ENCODE measurements around the gene DCAF6.

Gene DCAF6

DNA sequence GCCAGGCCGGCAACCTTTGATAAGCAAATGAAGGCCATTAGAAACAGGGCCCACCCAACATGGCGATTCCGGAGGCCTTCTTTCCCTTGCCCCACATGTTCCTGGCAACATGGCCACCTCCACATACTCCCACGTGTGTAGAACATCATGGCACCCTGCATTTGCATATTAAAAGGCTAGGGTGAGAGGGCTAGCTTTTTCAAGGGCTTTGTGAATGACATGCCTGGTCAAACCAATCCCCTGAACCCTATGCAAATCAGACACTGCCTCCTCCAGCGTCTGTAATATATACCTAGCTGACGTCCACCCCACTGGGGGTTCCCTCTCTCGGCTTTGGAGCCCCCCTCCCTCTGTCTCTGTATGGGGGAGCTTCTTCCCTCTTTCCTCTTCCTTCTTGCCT, 24.2 kb upstream of the DCAF6 start:
- TF ChIP-seq, protein P1, sequence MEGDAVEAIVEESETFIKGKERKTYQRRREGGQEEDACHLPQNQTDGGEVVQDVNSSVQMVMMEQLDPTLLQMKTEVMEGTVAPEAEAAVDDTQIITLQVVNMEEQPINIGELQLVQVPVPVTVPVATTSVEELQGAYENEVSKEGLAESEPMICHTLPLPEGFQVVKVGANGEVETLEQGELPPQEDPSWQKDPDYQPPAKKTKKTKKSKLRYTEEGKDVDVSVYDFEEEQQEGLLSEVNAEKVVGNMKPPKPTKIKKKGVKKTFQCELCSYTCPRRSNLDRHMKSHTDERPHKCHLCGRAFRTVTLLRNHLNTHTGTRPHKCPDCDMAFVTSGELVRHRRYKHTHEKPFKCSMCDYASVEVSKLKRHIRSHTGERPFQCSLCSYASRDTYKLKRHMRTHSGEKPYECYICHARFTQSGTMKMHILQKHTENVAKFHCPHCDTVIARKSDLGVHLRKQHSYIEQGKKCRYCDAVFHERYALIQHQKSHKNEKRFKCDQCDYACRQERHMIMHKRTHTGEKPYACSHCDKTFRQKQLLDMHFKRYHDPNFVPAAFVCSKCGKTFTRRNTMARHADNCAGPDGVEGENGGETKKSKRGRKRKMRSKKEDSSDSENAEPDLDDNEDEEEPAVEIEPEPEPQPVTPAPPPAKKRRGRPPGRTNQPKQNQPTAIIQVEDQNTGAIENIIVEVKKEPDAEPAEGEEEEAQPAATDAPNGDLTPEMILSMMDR (IDR thresholded peaks at IDR 0.05; ENCODE audit: low read depth, low read length, missing control alignments): no peak
- no peak for DNase-seq (ENCODE audit: low read depth)
- no peak overlapping the region for H3K4me3 ChIP-seq (ENCODE audit: low read depth, low read length)

DNA sequence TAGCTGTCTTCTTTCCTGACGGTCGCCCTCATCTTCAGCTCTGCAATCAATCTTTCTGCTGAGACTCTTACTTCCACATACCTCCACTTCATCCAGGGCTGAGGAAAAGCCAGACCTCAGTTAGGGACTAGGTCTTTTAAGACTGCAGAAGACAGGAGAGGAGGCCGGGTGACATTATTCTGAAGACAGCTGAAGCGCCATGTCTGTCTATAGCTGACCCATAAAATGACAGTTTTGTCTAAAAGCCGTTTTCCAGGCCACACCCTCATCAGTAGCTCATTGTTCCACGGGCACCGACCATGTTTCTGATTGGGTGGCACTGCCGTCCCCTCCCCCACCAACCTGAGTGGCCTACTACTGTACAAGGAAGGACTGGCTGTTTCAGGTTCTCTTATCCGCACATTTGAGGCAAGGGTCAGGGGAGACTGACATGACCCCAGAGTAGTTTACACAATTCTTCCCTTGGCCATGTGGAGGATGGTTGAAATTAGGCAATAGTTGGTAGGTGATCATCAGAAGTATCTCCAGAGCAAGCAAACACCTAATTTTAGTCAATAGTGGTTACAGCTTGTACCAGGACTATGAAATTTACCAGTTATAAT, 22.5 kb upstream of the DCAF6 start, which contains the start of gene ADCY10:
ADCY10 (minus strand) TSS at position 240 of the 602 bp plus-strand sequence. CDS start 8,994 bp downstream, outside the sequence.
- H3K4me3 ChIP-seq (ENCODE audit: low read depth, low read length): no peak within 1 kb of the TSS
- TF ChIP-seq, protein P1 (IDR thresholded peaks at IDR 0.05; ENCODE audit: low read depth, low read length, missing control alignments): no peak
- no peak for DNase-seq (ENCODE audit: low read depth)

DNA sequence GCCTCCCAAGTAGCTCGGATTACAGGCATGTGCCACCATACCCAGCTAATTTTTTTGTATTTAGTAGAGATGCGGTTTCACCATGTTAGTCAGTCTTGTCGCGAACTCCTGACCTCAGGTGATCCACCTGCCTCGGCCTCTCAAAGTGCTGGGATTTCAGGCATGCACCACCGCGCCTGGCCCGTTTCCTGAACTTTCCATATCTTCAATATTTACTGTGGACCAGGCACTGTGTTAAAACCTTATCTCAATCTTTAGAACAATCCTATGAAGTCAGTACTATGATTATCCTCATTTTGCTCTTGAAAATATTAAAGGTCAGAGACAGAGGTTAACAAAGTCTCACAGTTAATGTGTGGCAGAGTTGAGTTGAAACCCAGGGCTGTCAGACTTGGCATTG, 20.9 kb upstream of the DCAF6 start:
- DNase-seq (ENCODE audit: low read depth): no peak
- TF ChIP-seq, protein P1 (IDR thresholded peaks at IDR 0.05; ENCODE audit: low read depth, low read length, missing control alignments): no peak
- no peak overlapping the region for H3K4me3 ChIP-seq (ENCODE audit: low read depth, low read length)

DNA sequence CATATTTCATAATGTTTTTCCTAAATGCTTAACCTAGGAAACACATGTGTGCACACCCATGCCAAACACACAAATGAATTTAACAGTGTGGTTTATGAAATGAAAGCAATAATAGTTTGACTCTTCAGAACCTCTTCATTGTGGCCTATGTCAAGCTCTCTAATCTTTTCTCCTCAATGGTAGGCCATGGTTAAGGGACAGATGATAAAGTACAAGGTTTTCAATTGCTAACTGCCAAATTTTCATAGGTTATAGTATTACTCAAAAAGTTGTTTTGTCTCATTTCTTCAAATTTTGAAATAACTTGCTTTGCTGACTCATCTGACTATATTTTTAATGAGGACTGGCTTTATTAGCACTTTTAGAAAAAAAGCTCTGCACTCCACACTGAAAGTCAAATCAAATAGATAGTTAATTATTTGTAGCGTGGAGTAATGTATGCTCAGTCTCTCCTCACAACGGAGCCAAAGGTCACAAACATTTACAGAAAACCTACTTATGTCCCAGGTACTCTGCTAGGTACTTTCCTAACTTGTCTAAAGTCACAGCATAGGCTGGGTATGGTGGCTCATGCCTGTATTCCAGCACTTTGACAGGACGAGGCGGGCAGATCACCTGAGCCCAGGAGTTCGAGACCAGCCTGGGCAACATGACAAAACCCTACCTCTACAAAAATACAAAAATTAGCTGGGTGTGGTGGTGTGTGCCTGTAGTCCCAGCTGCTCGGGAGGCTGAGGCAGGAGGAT, 19.5 kb upstream of the DCAF6 start:
- DNase-seq (ENCODE audit: low read depth): no peak
- TF ChIP-seq, protein P1 (IDR thresholded peaks at IDR 0.05; ENCODE audit: low read depth, low read length, missing control alignments): no peak
- no peak overlapping the region for H3K4me3 ChIP-seq (ENCODE audit: low read depth, low read length)

DNA sequence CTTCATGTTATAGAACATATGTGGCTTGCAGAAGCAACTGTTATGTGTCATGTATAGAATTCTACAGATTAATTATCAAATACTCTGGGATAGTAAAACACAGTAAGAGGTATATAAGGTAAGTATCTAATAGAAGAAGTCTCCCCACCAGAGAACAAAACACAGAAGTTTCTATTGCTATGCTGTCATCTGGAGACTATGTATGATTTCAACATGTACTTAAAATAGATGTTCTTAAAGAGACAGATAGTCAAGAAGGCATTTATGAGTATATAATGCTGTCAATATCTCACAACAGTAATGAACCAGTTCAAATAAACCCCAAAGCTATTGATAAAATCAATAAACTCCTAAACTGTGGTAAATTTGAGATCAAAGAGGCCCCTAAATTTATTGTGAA, 14.5 kb upstream of the DCAF6 start:
- TF ChIP-seq, protein P1 (IDR thresholded peaks at IDR 0.05; ENCODE audit: low read depth, low read length, missing control alignments): no peak
- H3K4me3 ChIP-seq (ENCODE audit: low read depth, low read length): no peak overlapping the region
- no peak for DNase-seq (ENCODE audit: low read depth)

DNA sequence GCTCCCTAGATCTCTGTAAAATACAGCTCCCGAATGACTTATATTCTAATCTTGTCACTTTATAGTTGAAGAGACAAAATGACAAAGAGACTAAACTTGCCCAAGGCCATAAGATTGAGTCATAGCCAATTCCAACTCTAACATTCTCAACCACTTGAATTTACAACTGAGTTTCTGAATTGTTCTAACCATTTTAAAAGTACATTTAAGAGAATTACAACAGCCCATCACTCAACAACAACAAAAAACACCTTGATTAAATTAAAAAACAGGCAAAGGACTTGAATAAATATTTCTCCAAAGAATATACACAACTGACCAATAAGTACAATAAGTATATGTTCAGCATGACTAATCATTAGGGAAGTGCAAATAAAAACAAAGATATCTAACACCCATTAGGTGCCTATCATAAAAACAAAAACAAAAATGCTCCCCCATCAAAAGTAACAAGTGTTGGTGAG, 13.8 kb upstream of the DCAF6 start:
- no peak for DNase-seq (ENCODE audit: low read depth)
- H3K4me3 ChIP-seq (ENCODE audit: low read depth, low read length): no peak overlapping the region
- TF ChIP-seq, protein P1 (IDR thresholded peaks at IDR 0.05; ENCODE audit: low read depth, low read length, missing control alignments): no peak

All from GM12864 (cell line).